ENCODE data around the gene MAP7D1.
A peak's percentile ranks its signal among the peaks of the same experiment; 100 is the strongest.
"Not testable (repeated sequence)": the region's sequence is repeated elsewhere in the genome, so short reads cannot be mapped to it uniquely, and the experiment has no call there.

Gene MAP7D1

DNA sequence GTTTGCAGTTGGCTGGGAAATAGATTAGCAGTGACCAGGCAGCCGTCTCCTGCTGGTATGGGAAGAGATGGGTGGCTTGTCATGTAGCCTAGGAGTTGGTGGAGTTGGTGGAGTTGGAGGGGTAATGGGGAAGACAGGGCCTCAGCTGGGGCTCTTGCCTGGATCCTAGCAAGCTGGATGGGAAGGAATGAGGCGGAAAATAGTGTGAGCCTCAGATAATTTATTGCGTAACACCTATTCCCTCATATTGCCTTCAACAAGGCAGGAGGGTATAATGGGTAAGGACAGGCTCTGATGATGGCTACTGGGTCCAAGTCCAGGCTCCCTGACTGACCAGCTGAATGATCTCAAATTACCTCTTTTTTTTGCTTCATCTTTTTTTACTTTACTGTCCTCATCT lies 12.6 kb downstream of the MAP7D1 start:
- no peak for DNase-seq (ENCODE audit: low read depth in 2 of 2)

GRCh38 chr1:36170643-36171412 lies 14.9 kb downstream of the MAP7D1 start:
- DNase-seq (ENCODE audit: low read depth in 2 of 2), result no peak

- no peak for DNase-seq (ENCODE audit: low read depth in 2 of 2)
Observed at GRCh38 chr1:36172017-36172747, 16.2 kb downstream of the MAP7D1 start.

DNA sequence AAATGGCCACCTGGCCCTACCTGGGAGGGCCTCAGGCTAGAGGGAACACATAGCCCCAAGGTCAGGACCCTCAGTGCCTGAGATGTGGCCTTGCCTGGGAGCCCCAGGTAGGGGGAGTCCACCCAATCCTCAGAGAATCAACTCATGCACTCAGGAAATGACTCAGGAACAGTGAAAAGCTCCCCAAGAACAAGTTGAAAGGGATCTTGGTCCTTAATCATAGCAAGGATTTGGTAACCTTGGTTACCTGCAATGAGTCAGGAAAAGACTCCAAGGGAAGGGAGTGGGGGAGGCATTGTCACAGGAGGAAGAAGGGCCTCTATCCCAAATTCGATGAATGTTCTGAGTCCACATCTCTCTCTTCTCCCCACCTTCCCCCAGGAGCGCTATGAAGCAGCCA lies 17.0 kb downstream of the MAP7D1 start:
- DNase-seq (ENCODE audit: low read depth in 2 of 2), result no peak

- no peak for DNase-seq (ENCODE audit: low read depth in 2 of 2)
Observed at GRCh38 chr1:36174713-36175112, 18.8 kb downstream of the MAP7D1 start.

DNA sequence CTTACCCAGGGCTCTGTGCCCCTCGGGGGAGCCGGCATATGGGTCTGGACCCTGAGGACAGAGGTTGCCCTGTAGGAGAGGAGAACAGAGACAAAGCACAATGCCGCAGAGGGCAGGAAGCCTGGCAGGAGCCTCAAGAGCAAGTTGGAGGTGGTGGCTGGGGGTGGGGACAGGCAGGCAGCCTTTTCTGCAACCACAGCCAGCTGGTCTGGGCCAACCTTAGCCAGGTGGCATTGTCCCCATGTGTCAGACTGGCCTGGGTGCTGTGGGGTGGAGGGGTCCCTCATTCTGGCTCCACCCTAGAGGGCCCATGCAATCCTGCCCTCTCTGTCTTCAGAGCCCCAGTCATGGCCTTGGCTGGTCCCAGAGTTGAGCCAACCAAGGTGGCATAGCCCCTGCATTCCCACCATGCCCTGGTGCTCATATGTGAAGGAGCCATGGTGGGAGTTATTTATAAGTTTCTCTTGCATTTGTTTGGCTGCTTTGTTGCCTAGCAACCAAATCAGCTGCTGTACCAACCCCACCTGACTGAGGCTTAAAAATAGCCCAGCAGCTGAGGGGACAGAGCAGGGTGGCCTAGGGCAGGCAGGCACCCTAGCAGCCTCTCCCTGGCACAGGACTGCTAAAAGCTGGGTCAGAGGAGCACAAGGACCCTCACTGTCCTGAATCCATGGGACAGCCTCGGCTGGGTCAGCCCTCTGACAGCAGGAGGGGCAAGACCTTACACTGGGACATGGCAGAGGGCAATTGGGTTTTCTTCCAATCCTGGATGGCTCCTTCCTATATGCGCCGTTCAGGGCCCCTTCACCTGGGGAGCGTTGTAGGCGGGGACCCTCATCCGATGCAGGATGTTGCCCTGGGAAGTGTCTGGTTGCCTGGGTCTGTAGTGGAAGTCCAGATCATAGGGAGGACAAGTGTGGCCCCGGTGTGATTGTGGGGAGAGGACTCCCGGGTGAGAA lies 19.5 kb downstream of the MAP7D1 start:
- DNase-seq (ENCODE audit: low read depth in 2 of 2), result no peak

DNA sequence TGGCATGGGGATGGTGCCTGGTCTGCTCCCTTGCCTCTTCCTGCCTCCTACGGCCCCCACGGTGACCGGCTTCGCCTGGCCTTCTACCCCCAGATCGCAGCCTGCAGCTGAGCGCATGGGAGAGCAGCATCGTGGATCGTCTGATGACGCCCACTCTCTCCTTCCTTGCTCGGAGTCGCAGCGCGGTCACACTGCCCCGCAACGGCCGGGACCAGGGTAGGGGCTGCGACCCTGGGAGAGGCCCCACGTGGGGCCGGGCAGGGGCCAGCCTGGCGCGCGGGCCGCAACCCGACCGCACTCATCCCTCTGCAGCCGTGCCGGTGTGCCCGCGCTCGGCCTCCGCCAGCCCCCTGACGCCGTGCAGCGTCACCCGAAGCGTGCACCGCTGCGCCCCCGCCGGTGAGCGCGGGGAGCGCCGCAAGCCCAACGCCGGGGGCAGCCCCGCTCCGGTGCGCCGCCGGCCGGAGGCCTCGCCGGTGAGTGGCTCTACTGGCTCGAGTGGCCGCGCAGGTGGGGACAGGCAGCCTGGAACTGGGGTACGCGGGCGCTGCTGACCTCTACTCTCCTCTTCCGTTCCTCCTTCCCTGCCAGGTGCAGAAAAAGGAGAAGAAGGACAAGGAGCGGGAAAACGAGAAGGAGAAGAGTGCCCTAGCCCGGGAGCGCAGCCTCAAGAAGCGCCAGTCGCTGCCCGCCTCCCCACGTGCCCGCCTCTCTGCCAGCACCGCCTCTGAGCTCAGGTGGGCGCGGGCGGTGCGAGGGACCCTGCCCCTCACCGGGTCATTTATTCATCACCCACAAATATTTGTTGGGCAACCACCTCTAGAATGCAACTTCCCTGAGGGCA lies 20.4 kb downstream of the MAP7D1 start:
- DNase-seq (ENCODE audit: low read depth in 2 of 2), result no peak

DNA sequence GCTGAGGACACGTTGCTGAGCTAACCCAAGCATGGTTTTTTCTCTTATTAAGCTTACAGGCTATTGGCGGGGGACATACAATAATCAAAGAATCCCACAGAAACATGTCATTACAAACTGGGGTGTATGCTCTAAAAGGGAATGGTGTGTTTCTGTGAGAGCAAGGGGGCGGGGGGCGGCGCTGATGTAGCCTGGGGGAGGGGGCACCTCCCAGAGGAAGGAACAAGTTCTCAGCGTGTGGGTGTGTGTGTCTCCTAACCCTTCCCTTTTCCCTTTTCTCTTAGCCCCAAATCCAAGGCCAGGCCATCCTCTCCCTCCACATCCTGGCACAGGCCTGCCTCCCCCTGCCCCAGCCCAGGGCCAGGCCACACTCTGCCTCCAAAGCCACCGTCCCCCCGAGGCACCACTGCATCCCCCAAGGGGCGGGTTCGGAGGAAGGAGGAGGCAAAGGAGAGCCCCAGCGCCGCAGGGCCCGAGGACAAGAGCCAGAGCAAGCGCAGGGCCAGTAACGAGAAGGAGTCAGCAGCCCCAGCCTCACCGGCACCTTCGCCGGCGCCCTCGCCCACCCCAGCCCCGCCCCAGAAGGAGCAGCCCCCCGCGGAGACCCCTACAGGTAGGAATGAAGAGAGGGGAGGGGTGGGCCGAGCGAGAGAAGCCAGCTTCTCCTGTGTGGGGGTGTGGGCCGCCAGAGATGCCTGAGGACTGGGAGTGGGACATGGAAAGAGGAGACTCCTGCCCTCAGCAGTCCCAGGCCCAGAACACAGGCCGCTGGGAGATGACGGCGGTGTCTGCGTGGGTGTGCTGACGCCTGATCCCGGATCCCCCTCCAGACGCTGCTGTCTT lies 21.9 kb downstream of the MAP7D1 start:
- DNase-seq (ENCODE audit: low read depth in 2 of 2), result no peak

DNA sequence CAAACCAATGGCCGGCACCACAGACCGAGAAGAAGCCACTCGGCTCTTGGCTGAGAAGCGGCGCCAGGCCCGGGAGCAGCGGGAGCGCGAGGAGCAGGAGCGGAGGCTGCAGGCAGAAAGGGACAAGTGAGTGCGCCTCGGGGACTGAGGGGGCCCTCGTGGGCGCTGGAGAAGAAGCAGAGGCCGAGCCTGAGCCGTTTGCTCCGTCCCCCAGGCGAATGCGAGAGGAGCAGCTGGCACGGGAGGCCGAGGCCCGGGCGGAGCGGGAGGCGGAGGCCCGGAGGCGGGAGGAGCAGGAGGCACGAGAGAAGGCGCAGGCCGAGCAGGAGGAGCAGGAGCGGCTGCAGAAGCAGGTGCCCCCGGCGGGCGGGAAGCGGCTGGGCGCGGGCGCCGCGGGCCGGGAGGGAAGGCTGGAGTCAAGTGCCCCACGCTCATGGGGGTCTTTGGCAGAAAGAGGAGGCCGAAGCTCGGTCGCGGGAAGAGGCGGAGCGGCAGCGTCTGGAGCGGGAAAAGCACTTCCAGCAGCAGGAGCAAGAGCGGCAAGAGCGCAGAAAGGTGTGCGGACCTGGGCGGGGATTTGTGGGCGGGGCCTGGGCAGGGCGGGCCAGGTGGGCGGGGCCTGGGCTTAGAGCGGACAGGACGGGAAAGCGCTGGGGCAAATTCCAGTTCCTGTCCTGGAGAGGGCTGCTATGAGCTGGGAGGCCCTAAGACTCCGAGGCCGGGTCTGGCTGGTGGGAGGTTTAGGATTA lies 22.7 kb downstream of the MAP7D1 start:
- DNase-seq (ENCODE audit: low read depth in 2 of 2), result no peak

- DNase-seq (ENCODE audit: low read depth in 2 of 2), result no peak
Observed at GRCh38 chr1:36179220-36179600, 23.2 kb downstream of the MAP7D1 start.

GRCh38 chr1:36182734-36183133 lies 26.8 kb downstream of the MAP7D1 start:
- DNase-seq (ENCODE audit: low read depth in 2 of 2), result no peak

- DNase-seq (ENCODE audit: low read depth in 2 of 2), result no peak
Observed at GRCh38 chr1:36183309-36183856, 27.4 kb downstream of the MAP7D1 start.

GRCh38 chr1:36187800-36188593 lies 32.0 kb downstream of the MAP7D1 start:
- DNase-seq (ENCODE audit: low read depth in 2 of 2), result peak; percentile 56 to 67

- DNase-seq (ENCODE audit: low read depth in 2 of 2), result not testable (repeated sequence)
Observed at GRCh38 chr1:36196805-36197204, 40.8 kb downstream of the MAP7D1 start.

- DNase-seq (ENCODE audit: low read depth in 2 of 2), result no peak
Observed at GRCh38 chr1:36198641-36199040, 42.7 kb downstream of the MAP7D1 start.

DNA sequence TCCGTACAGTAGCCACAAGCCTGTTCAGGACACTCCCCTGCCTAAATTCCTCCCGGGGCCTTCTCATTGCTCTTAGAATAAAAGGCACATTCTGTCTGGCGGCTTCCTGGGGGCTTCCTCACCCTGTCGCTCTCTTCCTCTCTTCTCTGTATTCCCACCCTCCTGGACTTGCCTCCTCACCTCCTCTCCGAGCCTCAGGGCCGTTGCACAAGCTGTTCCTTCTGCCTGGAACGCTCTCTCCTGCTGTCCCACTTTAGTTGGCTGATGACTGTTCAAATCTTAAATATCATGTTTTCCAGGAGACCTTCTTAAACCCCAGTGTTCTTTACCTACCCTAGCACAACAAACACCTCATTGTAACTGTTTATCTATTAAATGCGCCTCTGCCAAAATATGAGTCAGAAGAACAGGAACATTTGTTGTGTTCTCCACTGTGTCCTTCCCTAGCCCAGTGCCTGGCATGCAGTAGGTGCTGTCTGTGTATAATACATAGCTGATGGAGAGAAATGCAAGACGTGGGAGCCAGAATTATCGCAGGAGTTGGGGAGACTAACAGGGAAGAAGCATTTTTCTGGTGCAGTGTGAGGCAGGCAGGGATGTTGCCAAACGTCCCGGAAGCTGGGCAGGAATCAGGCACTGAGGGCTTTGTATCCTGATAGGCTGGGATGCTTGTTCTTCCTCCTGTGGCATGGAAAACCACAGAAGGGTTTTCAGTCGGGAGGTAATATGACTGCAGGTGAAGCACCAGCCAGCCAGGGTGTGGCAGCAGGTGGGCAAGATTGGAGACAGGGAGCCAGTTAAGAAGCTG lies 44.2 kb downstream of the MAP7D1 start:
- no peak for DNase-seq (ENCODE audit: low read depth in 2 of 2)

DNA sequence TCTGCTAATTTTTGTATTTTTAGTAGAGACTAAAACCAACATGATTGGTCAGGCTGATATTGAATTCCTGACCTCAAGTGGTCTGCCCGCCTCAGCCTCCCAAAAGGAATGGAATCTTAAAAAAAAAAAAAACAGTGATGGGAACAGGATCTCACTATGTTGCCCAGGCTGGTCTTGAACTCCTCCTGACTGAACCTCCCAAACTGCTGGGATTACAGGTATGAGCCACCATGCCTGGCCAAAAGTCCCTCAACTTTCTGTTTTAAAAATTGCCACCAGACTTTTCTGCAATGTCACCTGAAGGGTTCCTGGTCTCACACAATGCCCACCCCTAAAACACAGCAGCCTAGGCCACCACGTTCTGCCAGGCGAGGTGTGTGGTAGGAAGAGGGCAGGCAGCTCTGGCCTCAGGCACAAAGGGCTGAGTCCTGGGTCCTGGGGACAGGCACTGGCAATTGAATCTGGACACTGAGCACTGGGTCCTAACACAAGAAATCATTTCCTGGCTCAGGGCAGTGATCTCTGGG lies 47.1 kb downstream of the MAP7D1 start:
- no peak for DNase-seq (ENCODE audit: low read depth in 2 of 2)

Measured in stimulated activated CD4-positive, alpha-beta T cell treated with anti-CD3 and anti-CD28 coated beads, Interleukin-4, amount 100 ng/mL, for 48 hours (primary cell).